ENCODE data around the gene ARHGAP15.

Gene ARHGAP15

GRCh38 chr2:143171817-143172216 is 42.6 kb downstream of the ARHGAP15 start:
- no peak for DNase-seq (ENCODE audit: low read depth)

DNA sequence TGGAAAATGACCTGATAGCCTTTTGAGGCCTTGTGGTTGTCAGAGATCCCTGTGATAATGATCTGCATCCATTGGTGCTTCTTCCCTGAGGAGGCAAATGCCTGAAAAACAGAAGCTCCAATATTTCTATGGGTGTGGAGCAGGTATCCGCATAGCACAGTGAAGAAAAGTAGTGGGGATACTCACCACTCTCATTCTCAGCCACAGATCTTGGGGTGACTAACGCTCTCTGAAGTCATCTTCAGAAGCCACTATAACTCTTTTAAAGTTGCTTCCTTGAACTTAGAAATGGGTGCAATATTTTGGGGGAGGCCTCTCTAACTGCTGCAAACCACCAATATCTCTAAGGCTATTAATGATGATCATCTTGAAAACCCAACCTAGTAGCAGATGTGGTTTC is 46.2 kb downstream of the ARHGAP15 start:
- DNase-seq (ENCODE audit: low read depth) = no peak

GRCh38 chr2:143176606-143177005 is 47.4 kb downstream of the ARHGAP15 start:
- DNase-seq (ENCODE audit: low read depth) = no peak

GRCh38 chr2:143177096-143177786 is 48.0 kb downstream of the ARHGAP15 start:
- DNase-seq (ENCODE audit: low read depth) = no peak

DNA sequence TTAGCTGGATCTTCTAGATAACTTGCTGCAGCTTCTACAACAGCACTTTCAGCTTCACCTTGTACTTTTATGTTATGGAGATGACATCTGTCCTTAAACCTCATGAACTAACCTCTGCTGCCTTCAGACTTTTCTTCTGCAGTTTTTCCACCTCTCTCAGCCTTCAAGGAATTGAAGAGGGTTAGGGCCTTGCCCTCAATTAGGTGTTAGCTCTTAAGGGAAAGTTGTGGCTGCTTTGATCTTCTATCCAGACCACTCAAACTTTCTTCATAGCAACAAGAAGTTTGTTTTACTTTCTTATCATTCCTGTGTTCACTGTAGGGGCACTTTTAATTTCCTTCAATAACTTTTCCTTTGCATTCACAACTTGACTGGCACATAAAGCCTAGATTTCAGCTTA is 52.3 kb downstream of the ARHGAP15 start:
- no peak for DNase-seq (ENCODE audit: low read depth)

GRCh38 chr2:143182649-143183048 is 53.4 kb downstream of the ARHGAP15 start:
- DNase-seq (ENCODE audit: low read depth) = no peak

DNA sequence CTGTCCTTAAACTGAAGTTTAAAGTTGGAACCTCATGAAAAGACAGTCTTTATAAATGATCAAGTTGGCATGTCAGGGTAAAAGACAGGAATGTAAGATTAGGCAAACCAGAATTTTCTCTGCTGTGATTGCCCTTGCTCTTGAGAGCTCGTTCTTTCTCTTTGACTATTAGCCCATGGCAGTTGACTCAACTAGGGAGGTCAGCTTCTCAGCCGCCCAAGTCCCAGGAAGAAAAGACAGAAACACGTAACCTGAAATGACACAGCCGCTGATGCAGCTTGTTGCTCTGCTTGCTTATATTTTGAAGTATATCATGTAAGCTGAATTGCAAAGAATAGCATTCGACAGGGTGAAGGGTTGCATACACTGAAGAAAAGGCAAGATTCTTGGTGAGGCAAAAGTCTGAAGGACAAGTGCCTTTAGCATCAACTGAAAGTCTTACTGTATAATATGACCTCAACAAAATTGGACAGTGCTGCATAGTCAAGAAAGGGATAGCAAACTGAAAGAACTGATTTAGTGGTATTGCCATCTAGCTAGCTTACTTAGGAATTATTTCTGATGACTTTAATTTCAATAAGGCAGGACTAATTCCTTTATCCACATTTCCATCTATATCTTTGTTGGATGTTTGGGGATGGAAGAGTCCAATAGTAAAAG is 54.7 kb downstream of the ARHGAP15 start:
- DNase-seq (ENCODE audit: low read depth) = no peak

DNA sequence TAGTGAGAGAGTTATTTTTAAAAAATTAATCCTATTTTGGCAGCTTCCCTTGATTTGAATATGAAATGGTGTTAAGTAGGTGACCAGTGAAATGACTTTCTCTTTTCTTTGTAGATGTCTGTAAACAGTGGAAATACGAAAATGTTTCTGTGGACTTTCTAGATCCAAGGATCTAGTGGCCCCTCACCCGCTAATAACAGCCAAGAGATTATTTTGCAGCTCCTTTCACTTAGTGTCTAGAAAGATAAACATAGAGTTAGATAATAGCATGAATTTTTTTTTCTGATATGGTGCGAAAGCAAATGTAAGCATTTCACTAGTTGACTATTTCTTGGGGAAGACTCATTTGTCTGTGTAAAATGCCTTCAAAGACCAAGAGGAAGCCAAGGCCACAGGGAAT is 57.7 kb downstream of the ARHGAP15 start:
- no peak for DNase-seq (ENCODE audit: low read depth)

DNA sequence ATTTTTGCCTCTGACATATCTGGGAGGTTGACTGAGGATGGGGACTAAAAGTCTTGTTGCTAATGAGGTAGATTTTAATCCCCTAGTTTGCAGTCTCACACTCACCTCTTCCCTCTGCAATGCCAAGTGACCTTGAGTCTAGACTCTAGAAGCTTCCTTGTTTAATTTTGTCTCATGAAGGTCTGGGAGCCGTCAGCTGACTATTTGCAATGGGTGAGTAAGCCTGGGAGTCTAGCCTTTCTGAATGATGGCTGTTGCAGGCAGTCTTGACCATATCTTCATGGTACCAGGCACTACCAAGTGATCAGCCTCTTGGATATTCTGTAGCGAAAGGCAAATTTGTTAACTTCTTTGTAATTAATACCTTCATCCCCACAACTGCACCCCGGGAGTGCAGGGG is 61.2 kb downstream of the ARHGAP15 start:
- DNase-seq (ENCODE audit: low read depth) = no peak

GRCh38 chr2:143192106-143192505 is 62.9 kb downstream of the ARHGAP15 start:
- no peak for DNase-seq (ENCODE audit: low read depth)

GRCh38 chr2:143192716-143193115 is 63.5 kb downstream of the ARHGAP15 start:
- DNase-seq (ENCODE audit: low read depth) = no peak

GRCh38 chr2:143193121-143193520 is 63.9 kb downstream of the ARHGAP15 start:
- DNase-seq (ENCODE audit: low read depth) = no peak

GRCh38 chr2:143195511-143195910 is 66.3 kb downstream of the ARHGAP15 start:
- DNase-seq (ENCODE audit: low read depth) = no peak

DNA sequence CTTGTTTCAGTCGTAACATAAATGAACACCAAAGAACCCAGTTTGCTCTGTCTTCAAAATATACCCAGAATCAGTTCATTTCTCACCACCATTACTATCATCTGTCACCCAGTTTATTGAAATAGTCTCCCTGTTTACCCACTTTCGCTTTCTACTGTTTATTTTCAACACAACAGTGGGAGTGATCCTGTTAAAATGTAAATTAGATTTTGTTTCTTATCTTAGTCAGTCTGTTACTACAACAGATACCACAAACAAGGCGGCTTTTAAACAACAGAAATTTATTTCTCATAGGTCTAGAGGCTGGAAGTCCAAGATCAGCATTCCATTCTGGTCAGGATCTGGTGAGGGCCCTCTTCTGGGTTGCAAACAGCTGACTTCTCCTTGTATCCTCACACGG is 74.8 kb downstream of the ARHGAP15 start:
- DNase-seq (ENCODE audit: low read depth) = no peak

DNA sequence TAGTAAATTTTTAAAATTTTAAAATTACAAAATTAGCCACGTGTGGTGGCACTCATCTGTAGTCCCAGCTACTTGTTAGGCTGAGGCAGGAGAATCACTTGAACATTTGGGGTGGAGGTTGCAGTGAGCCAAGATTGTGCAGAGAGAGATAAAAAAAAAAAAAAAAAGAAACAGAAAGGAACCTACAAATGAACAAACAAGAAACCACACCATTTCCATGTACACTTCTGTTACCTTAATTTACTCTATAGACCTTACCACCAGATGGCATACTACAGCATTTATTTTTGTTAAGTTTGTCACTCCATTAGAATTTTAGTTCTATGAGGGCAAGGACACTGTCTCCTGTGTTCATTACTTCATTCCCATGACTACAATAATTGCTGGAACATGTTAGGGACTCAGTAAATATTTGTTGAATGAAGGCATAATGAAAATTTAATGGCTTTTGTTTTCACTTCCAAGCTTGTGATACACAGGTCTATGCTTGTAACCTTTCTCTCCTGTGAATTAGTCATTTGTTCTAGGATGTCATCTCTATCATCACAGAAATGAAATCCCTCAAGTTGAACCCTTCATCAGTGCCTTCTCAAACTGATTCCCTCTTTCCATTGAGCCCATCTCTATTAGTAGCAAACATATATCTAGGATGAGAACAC is 76.0 kb downstream of the ARHGAP15 start:
- DNase-seq (ENCODE audit: low read depth) = no peak

GRCh38 chr2:143209570-143210445 is 80.6 kb downstream of the ARHGAP15 start:
- no peak for DNase-seq (ENCODE audit: low read depth)

GRCh38 chr2:143210446-143210819 is 81.2 kb downstream of the ARHGAP15 start:
- no peak for DNase-seq (ENCODE audit: low read depth)

DNA sequence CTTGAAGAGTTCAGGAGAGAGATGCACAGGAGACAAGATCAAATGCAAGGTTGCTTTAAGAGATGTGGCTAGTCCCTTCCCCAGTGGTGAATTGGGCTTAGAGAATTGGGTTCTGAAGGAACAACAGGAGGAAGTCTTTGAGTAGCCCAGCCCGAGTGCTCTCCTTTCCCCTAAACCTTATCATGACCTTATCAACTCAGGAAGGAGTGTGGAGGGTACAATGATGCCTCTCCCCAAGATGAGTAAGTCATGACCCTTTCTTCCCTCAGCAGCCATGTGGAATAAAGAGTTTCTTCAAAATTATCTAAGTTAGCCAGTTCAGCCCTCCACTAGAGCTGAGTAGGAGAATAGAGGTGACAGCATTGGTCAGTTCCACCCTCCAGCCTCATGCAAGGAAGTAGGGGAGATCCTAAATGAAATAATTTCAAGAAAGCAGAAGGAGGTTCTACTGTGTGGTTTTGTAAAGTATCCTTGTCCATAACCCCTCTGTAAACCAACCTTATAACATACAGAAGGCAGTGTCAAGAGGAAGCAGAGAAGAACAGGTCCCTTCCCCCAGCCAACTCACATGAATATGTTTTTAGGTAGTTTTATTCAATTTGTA is 88.4 kb downstream of the ARHGAP15 start:
- no peak for DNase-seq (ENCODE audit: low read depth)

GRCh38 chr2:143218621-143219020 is 89.4 kb downstream of the ARHGAP15 start:
- no peak for DNase-seq (ENCODE audit: low read depth)

GRCh38 chr2:143219266-143219665 is 90.0 kb downstream of the ARHGAP15 start:
- no peak for DNase-seq (ENCODE audit: low read depth)

DNA sequence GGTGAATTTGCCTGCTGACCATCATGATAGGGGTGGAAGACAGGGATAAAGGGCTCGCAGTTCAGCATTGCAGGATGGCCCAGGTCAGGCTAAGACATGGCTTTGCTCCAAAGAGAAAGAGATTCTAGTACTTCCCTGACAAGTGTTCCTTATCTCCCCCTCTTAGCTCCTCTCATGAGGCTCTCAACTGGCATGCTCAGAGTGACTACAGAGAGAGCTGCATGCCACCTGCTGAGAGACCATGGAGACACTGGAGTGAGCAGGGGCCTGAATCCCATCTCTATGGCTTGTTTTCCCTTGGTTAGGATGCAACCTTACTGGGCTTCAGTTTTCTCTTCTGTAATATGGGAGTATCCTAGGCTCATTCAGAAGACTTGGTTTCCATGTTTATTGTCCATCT is 94.3 kb downstream of the ARHGAP15 start:
- no peak for DNase-seq (ENCODE audit: low read depth)

- DNase-seq (ENCODE audit: low read depth) = no peak
Measured at GRCh38 chr2:143225931-143226330, 96.7 kb downstream of the ARHGAP15 start.
